ENCODE results near the gene HTT. TPM values are rescaled to one million over a fixed set of nuclear protein-coding genes. Genes with fewer than 3 reads are reported as not detected.

Gene HTT
- total RNA-seq, 2 donors from 2014 or later: 37.8 to 97.8 TPM

DNA sequence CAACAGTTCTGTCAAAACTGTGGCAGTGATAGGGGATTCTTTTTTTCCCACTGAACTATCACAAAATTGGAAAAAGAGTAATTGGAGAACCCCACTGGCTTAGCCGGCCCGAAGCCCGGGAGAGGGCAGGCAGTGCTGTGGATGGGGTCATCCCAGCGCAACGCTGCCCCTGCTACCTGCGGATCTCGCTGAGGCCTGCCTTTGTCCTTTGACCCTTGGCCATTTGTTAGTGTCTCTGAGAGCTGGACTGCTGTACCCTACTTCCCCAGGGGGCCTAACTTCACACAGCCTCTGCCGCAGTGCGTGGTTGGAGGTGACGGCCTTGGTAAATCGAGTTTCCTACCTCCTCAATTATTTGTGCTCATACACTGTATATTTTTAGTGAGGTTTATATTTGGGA is 131.5 kb downstream of the HTT start:
- no peak overlapping the region for H3K4me3 ChIP-seq
- no peak overlapping the region for H3K27ac ChIP-seq
- H3K36me3 ChIP-seq: peaks cover 3 to 13% of the 10 kb centered on the region in 2 donors
- no peaks in the 10 kb centered on the region for H3K9me3 ChIP-seq
- H3K4me1 ChIP-seq (replicated peaks): no peaks in the 10 kb centered on the region
- WGBS: 92% methylated on average over 11 of the region's 11 CpGs
- TF ChIP-seq, protein P1, sequence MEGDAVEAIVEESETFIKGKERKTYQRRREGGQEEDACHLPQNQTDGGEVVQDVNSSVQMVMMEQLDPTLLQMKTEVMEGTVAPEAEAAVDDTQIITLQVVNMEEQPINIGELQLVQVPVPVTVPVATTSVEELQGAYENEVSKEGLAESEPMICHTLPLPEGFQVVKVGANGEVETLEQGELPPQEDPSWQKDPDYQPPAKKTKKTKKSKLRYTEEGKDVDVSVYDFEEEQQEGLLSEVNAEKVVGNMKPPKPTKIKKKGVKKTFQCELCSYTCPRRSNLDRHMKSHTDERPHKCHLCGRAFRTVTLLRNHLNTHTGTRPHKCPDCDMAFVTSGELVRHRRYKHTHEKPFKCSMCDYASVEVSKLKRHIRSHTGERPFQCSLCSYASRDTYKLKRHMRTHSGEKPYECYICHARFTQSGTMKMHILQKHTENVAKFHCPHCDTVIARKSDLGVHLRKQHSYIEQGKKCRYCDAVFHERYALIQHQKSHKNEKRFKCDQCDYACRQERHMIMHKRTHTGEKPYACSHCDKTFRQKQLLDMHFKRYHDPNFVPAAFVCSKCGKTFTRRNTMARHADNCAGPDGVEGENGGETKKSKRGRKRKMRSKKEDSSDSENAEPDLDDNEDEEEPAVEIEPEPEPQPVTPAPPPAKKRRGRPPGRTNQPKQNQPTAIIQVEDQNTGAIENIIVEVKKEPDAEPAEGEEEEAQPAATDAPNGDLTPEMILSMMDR (IDR thresholded peaks at IDR 0.05): no peak
- TF ChIP-seq POLR2AphosphoS5 (IDR thresholded peaks at IDR 0.05) (no peak), POLR2A (IDR thresholded peaks at IDR 0.05) (no peak)
- intact Hi-C loops (cut with DNase I): no loop called here
- no peak for DNase-seq (ENCODE audit: low spot score)
- H3K27me3 ChIP-seq (replicated peaks; ENCODE audit: insufficient read depth): no peaks in the 10 kb centered on the region

GRCh38 chr4:3206439-3207100 is 132.1 kb downstream of the HTT start:
- intact Hi-C loops (cut with DNase I): no loop called here
- Histone ChIP-seq H3K4me1 (replicated peaks) (no peaks in the 10 kb centered on the region), H3K9me3 (no peaks in the 10 kb centered on the region), H3K27me3 (replicated peaks; ENCODE audit: insufficient read depth) (no peaks in the 10 kb centered on the region), H3K27ac (no peak overlapping the region), H3K4me3 (no peak overlapping the region), H3K36me3 (peaks cover 3 to 13% of the 10 kb centered on the region in 2 donors)
- no peak for DNase-seq (ENCODE audit: low spot score)
- TF ChIP-seq POLR2AphosphoS5 (IDR thresholded peaks at IDR 0.05) (no peak), POLR2A (IDR thresholded peaks at IDR 0.05) (no peak)
- TF ChIP-seq, protein P1 (IDR thresholded peaks at IDR 0.05): no peak
- WGBS: 95% methylated on average over 18 of the region's 18 CpGs

DNA sequence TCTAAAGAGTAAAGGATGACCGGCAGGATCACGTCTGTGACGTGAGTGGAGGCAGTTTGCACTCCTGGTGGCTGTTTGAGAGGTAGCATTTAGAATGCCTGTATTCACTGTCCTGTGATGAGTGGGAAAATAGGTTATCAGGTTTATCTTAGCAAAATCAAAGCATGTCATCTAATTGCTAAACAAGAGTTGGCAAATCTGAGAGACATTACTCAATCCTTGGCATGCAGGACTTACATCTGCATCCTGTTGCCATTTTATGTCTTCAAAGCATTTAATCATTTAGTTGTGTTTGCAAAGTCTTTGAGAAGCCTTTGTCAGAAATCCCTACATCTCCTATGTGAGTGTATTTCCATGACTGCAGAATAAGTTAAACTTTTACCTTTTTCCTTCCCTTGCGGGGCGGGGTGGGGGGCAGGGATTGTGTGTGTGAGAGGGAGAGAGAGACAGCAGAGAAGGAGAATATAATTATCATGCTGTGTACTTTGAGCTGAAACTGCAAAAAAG is 133.1 kb downstream of the HTT start:
- no peak for DNase-seq (ENCODE audit: low spot score)
- Histone ChIP-seq H3K9me3 (no peaks in the 10 kb centered on the region), H3K4me1 (replicated peaks) (no peaks in the 10 kb centered on the region), H3K4me3 (no peak overlapping the region), H3K27ac (no peak overlapping the region), H3K36me3 (peaks cover 3 to 21% of the 10 kb centered on the region in 2 donors), H3K27me3 (replicated peaks; ENCODE audit: insufficient read depth) (no peaks in the 10 kb centered on the region)
- WGBS: 76% methylated on average over 5 of the region's 5 CpGs
- TF ChIP-seq, protein P1 (IDR thresholded peaks at IDR 0.05): no peak
- TF ChIP-seq POLR2AphosphoS5 (IDR thresholded peaks at IDR 0.05): no peak
- TF ChIP-seq POLR2A (IDR thresholded peaks at IDR 0.05): no peak
- intact Hi-C loops (cut with DNase I): no loop called here

DNA sequence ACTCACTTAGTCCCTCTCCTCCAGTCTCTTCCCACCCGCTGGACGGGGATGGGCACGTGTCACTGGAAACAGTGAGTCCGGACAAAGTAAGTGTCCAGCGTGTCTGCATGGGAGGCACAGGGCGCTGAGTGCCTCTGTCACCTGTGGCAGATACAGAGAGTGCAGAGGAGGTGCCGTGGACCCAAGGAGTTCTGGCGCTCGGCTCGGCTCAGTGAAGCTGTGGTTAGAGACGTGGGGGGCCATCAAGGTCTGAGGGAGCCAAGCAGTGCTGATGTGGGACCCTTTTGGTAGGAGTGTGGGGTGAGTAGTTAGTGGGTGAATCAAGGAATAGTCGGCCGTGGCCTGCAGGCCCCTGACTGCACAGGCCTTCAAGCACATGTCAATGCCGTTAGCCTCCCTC is 134.3 kb downstream of the HTT start:
- intact Hi-C loops (cut with DNase I): no loop called here
- no peaks in the 10 kb centered on the region for H3K27me3 ChIP-seq (replicated peaks; ENCODE audit: insufficient read depth)
- 98% methylated on average over 14 of the region's 14 CpGs for WGBS
- H3K4me1 ChIP-seq (replicated peaks): no peaks in the 10 kb centered on the region
- H3K36me3 ChIP-seq: peaks cover 9 to 25% of the 10 kb centered on the region in 2 donors
- no peak overlapping the region for H3K4me3 ChIP-seq
- DNase-seq (ENCODE audit: low spot score): no peak
- H3K27ac ChIP-seq: no peak overlapping the region
- TF ChIP-seq POLR2A (IDR thresholded peaks at IDR 0.05) (no peak), POLR2AphosphoS5 (IDR thresholded peaks at IDR 0.05) (no peak)
- TF ChIP-seq, protein P1 (IDR thresholded peaks at IDR 0.05): no peak
- H3K9me3 ChIP-seq: no peaks in the 10 kb centered on the region
